Small intestine (tissue), 7 donors: ENCODE results near the gene STAT4. TPM values are rescaled to one million over a fixed set of nuclear protein-coding genes. Genes with fewer than 3 reads are reported as not detected.

ENCODE experiments used
- DNase-seq, 2 donors: peaks; one replicate each; pipeline versions ENCODE4 v3.0.0 to v3.0.0-alpha.2; 2013
- FAIRE-seq: peaks from 2 replicates; lab custom pipeline; 2012; peaks lifted over from hg19 to GRCh38; lab: Jason Lieb, UNC
- H3K27ac ChIP-seq, 3 donors: one replicate each; pipeline ENCODE4 v1.5.1; 2013; ENCODE audit warnings: low read length in 2 of 3, mild to moderate bottlenecking in 2 of 3, control low read depth in 1 of 3, inconsistent platforms in 1 of 3, low read depth in 1 of 3, moderate library complexity in 1 of 3
- H3K27me3 ChIP-seq, 3 donors: one replicate each; pipeline ENCODE4 v1.6.1; 2013; ENCODE audit warnings: low read length in 3 of 3, inconsistent platforms in 1 of 3; ENCODE audit not compliant: control insufficient read depth in 3 of 3, insufficient read depth in 3 of 3
- H3K36me3 ChIP-seq, 3 donors: one replicate each; pipeline ENCODE4 v1.6.1; 2013; ENCODE audit warnings: low read length in 3 of 3, inconsistent platforms in 1 of 3, low read depth in 1 of 3, mild to moderate bottlenecking in 1 of 3, moderate library complexity in 1 of 3; ENCODE audit not compliant: control insufficient read depth in 3 of 3, insufficient read depth in 2 of 3
- H3K4me1 ChIP-seq, 3 donors: one replicate each; pipeline ENCODE4 v1.6.1; 2013; ENCODE audit warnings: low read length in 2 of 3, inconsistent platforms in 1 of 3, low read depth in 1 of 3, mild to moderate bottlenecking in 1 of 3, moderate library complexity in 1 of 3; ENCODE audit not compliant: control insufficient read depth in 3 of 3, insufficient read depth in 2 of 3
- H3K4me3 ChIP-seq, 3 donors: one replicate each; pipeline ENCODE4 v1.5.1; 2013; ENCODE audit warnings: low read length in 3 of 3, control low read depth in 1 of 3, inconsistent platforms in 1 of 3, low read depth in 1 of 3, mild to moderate bottlenecking in 1 of 3, moderate library complexity in 1 of 3
- H3K9me3 ChIP-seq, 2 donors: one replicate each; pipeline ENCODE4 v1.6.1; 2013; ENCODE audit warnings: low read depth in 1 of 2, low read length in 1 of 2; ENCODE audit not compliant: control insufficient read depth in 2 of 2, insufficient read depth in 1 of 2
- WGBS, 3 donors: extraction: QIAGEN DNeasy Blood & Tissue Kit; methylation state at CpG; one replicate each; pipeline ENCODE4 v1.1.7; 2013; 5-methylcytosine and 5-hydroxymethylcytosine counted together
- polyA plus RNA-seq, 4 donors: library from polyadenylated mRNA; stranded (reverse) in 3 of 4; unstranded in 1 of 4; fragments of 200-250 nt in 3 of 4; fragments of 120-200 nt in 1 of 4; gene quantifications; one replicate each; pipeline versions ENCODE4 v1.2.1 to v1.2.3, GENCODE V29; 2013
- donor health status: healthy with polysubstance abuse.
- donor health status: control.
- donor health status: control.
- donor health status: Bipolar disorder and iron deficiency.
- donor health status: healthy.

The STAT4 gene
- polyA plus RNA-seq, 4 donors, result 1.0 to 2.8 (median 1.6) TPM

DNA sequence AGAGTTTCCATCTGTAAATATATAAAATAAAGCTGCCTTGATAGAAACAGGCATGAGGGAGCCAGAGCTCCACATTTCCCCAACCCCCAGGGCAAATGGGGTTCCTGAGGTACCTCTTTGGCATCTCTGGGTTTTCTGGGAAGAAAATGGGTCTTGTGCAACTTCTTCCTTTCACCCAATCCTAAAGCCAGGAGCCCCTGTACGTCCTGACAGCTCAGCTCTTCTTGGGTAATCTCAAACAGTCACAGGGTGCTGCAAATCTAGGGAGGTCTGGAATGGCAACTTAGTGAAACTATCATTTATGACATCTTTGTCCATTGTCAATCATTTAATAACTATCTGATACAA is 100.2 kb downstream of the STAT4 start:
- no peak overlapping the region for H3K4me3 ChIP-seq
- H3K4me1 ChIP-seq, result peaks cover 0 to 8% (median 0%) of the 10 kb centered on the region in 3 donors
- no peaks in the 10 kb centered on the region for H3K27me3 ChIP-seq
- DNase-seq (no peak), FAIRE-seq (no peak)
- H3K36me3 ChIP-seq, result no peaks in the 10 kb centered on the region
- H3K27ac ChIP-seq, result no peak overlapping the region
- no peaks in the 10 kb centered on the region for H3K9me3 ChIP-seq
- 64 to 71% (median 65%) methylated on average over 1 of the region's 1 CpG for WGBS, 3 donors

DNA sequence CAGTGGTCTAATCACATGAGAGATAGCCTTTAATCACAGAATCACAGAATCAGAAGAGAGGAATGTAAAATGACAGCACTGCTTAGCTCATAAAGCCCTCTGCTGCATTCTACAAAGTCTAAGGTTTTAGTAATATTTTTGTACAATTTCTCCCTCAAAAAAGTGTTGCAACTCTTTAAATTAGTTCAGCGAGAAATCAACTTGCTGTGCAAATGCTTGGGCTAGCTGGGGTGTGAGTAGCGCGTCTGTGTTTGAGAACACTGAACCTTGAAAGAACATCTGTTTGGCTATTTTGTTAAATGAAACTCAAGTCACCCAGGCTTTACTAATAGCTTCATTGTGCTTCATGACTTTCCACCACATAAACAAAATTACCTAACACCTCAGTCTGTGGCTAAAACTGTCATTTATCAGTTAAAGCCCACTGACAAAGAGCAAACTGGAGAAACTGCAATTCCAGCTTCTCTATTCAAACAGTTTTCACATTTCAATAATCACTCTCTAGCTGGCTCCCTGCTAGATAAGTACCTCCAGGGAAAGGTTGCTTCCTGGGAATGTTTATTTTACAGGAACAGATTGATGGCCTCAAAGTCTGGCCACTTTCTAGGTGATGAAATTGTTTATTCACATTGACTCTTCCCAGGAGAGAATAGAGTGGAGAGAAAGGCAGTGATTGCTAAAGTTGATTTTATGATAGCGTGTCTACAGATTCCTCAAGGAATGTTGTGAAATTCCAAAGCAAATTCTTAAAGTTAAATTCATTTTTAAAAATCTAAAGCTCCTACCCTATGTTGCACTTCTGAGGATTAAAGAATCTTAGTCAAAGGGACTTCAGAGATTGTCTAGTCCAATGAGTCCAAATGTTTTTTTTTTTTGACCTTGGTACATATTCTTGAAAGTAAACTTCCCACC is 100.8 kb downstream of the STAT4 start:
- 57 to 63% (median 57%) methylated on average over 4 of the region's 4 CpGs for WGBS, 3 donors
- Histone ChIP-seq H3K4me1 (peaks cover 0 to 8% (median 0%) of the 10 kb centered on the region in 3 donors), H3K27me3 (no peaks in the 10 kb centered on the region), H3K4me3 (no peak overlapping the region), H3K27ac (no peak overlapping the region), H3K9me3 (no peaks in the 10 kb centered on the region), H3K36me3 (no peaks in the 10 kb centered on the region)
- peak in 1 of 2 donors; percentile 24 for DNase-seq
- FAIRE-seq, result no peak

DNA sequence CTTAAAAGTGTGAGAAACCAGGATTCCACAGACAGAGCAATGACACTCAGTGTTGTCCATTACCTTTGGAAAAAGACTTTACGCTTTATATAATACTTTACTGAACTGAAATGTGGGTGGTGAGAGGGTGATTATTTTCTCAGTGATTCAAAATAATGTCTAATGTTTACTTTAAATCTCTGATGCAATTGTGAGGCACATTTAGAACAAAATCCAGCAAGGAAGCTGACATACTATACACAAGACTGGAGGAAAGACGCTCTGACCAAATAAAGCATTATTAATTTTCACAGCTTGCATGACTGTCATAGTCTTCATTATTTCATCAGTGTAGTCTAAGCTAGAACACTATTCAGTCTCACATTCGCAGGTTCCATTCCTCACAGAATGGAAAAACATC is 102.7 kb downstream of the STAT4 start:
- no peaks in the 10 kb centered on the region for H3K36me3 ChIP-seq
- 94 to 97% (median 94%) methylated on average over 3 of the region's 3 CpGs for WGBS, 3 donors

DNA sequence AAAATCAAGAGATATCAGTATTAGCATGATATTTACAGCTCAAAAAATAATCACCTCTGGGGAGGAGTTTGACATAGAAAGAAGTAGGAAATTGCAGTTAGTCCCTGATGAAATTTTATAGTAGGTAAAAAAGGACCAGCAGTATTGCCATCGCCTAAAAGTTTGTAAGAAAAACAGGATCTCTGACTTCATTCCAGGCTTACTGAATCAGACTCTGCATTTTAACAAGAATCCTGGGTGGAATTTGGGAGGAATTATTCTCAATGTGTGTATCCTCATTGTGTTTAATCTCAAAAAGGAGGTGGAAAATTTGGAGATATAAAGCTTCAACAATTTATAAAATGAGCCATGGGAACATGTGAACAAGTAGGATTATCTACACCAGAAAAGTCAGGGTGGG is 105.7 kb downstream of the STAT4 start:
- Histone ChIP-seq H3K27me3 (no peaks in the 10 kb centered on the region), H3K27ac (no peak overlapping the region), H3K4me3 (no peak overlapping the region), H3K36me3 (no peaks in the 10 kb centered on the region), H3K9me3 (no peaks in the 10 kb centered on the region), H3K4me1 (peaks cover 0 to 12% (median 0%) of the 10 kb centered on the region in 3 donors)
- 92 to 100% (median 96%) methylated on average over 1 of the region's 1 CpG for WGBS, 3 donors
- FAIRE-seq, result no peak
- no peak for DNase-seq

More for the DNA sequence above, 102.7 kb downstream of the STAT4 start:
- Histone ChIP-seq H3K9me3 (no peaks in the 10 kb centered on the region), H3K4me3 (no peak overlapping the region), H3K27ac (no peak overlapping the region), H3K4me1 (peaks cover 0 to 8% (median 0%) of the 10 kb centered on the region in 3 donors), H3K27me3 (no peaks in the 10 kb centered on the region)
- FAIRE-seq (no peak), DNase-seq (no peak)

DNA sequence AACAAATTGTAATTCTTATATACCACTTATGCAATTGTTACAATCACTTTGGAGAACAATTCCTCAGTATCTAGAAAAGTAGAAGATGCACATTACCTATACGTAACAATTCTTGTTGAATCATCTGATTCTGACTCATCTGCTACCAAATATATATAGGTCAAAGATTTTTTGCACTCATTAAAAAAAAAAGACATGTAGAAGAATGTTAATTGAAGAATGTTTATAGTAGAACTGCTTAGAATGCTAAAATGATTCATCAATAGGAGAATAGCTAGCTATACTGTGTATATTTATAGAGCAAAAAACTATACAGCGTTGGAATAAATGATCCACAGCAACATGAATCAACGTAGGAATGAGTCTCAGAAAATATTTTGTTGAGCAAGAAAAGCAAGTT is 107.4 kb downstream of the STAT4 start:
- Histone ChIP-seq H3K4me3 (no peak overlapping the region), H3K36me3 (no peaks in the 10 kb centered on the region), H3K27ac (no peak overlapping the region), H3K27me3 (no peaks in the 10 kb centered on the region), H3K4me1 (peaks cover 0 to 8% (median 0%) of the 10 kb centered on the region in 3 donors), H3K9me3 (no peaks in the 10 kb centered on the region)
- FAIRE-seq (peak; percentile 26), DNase-seq (no peak)
- WGBS, 3 donors, result 72 to 89% (median 88%) methylated on average over 3 of the region's 3 CpGs

DNA sequence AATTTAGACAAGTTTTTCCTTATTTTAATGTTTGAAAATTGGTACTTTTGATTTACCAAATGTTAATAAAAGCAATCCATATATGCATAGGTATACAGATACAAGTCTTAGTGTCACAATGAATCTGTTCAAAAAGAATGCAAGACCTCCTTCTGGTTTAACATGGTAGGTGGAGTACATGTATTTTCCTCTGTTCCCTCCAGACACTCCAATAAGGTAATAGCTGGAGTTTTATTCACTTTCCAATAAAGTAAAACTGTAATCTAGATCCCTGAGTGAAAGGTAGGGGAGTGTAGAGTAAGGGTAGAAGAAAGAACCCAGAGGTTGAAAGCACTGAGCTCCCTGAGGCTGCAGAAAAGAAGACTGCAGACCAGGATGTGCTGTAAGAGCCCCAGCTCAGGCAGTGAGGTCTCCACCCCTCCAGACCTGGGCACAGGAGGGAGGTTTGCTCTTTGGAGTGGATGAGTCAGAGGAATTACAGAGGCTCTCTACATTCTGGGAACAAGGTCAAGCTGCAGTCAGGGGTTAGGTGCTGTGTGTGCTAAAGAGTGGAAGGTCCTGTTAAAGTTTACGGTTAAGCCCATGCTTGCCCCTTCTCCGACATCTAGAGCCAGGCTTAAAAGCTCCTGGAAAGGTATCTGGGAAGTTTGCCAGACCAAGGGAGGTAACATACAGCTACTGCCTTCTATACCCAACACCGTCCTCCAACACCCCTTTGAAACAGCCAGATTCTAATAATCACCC is 109.2 kb downstream of the STAT4 start:
- 33 to 80% (median 49%) methylated on average over 3 of the region's 3 CpGs for WGBS, 3 donors
- no peaks in the 10 kb centered on the region for H3K27me3 ChIP-seq
- peak; percentile 63 to 83 for DNase-seq
- H3K27ac ChIP-seq, result no peak overlapping the region
- H3K4me3 ChIP-seq, result no peak overlapping the region
- H3K4me1 ChIP-seq, result peaks cover 0 to 8% (median 0%) of the 10 kb centered on the region in 3 donors
- H3K36me3 ChIP-seq, result no peaks in the 10 kb centered on the region
- no peak for FAIRE-seq
- no peaks in the 10 kb centered on the region for H3K9me3 ChIP-seq

DNA sequence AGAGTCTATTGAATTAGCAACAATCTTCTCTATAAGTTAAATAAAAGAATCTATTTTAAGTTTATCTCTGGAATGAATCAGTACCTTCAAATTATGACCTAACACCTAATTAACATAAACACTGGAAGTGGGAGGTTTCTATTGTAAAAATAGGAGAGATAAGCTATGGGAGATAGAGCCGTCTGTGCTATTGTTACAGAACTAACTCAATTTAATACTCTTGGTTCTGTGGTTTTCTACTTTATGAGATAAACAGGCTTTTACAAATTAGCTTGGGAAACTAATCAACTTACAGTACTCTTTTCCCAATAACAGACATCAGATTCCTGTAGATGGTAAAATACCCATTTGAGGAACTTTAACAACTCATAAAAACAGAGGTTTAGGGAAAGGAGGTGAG is 111.2 kb downstream of the STAT4 start:
- DNase-seq, result no peak
- WGBS, 3 donors, result 41 to 64% (median 50%) methylated on average over 1 of the region's 1 CpG
- no peak for FAIRE-seq
- Histone ChIP-seq H3K4me3 (no peak overlapping the region), H3K27ac (no peak overlapping the region), H3K27me3 (no peaks in the 10 kb centered on the region), H3K9me3 (no peaks in the 10 kb centered on the region), H3K36me3 (no peaks in the 10 kb centered on the region), H3K4me1 (peaks cover 0 to 8% (median 0%) of the 10 kb centered on the region in 3 donors)

DNA sequence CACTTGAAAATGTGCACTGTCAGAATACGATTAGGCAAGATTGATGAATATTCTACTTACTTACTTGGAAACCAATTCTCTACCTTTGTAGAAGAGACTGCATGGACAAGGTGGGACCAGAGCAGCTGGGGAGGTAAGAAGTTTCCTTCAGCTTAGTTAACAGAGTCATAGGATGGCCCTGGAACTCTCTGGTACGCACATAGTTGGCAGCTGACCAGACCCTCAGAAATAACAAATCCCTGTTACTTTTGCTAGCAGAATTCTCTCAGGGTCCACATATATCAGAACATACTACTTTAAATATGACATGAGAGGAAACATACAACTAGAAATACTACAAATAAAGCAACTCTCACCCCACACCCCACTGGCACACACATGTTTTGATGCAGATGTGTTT is 112.1 kb downstream of the STAT4 start:
- no peak overlapping the region for H3K4me3 ChIP-seq
- H3K36me3 ChIP-seq, result no peaks in the 10 kb centered on the region
- no peaks in the 10 kb centered on the region for H3K9me3 ChIP-seq
- H3K4me1 ChIP-seq, result peaks cover 0 to 8% (median 0%) of the 10 kb centered on the region in 3 donors
- H3K27ac ChIP-seq, result no peak overlapping the region
- DNase-seq, result no peak
- 80 to 92% (median 85%) methylated on average over 2 of the region's 2 CpGs for WGBS, 3 donors
- no peaks in the 10 kb centered on the region for H3K27me3 ChIP-seq
- no peak for FAIRE-seq
